ENCODE results near the gene MGME1.
"Not testable (repeated sequence)": the region's sequence is repeated elsewhere in the genome, so short reads cannot be mapped to it uniquely, and the experiment has no call there.

The MGME1 gene

GRCh38 chr20:18006684-18007083 lies 37.9 kb downstream of the MGME1 start:
- DNase-seq = no peak
- in situ Hi-C loops (cut with HindIII; ENCODE audit: low pct_ligation_motif_present, low pct_unique_long_range_greater_than_20kb, low sequenced_read_pairs) = no loop called here

GRCh38 chr20:18007534-18008292 lies 38.9 kb downstream of the MGME1 start:
- in situ Hi-C loops (cut with HindIII; ENCODE audit: low pct_ligation_motif_present, low pct_unique_long_range_greater_than_20kb, low sequenced_read_pairs) = no loop called here
- no peak for DNase-seq

- DNase-seq = no peak
- in situ Hi-C loops (cut with HindIII; ENCODE audit: low pct_ligation_motif_present, low pct_unique_long_range_greater_than_20kb, low sequenced_read_pairs) = no loop called here
These were observed 40.3 kb downstream of the MGME1 start for GRCh38 chr20:18009116-18009515.

GRCh38 chr20:18011482-18011881 lies 42.7 kb downstream of the MGME1 start:
- in situ Hi-C loops (cut with HindIII; ENCODE audit: low pct_ligation_motif_present, low pct_unique_long_range_greater_than_20kb, low sequenced_read_pairs) = no loop called here
- no peak for DNase-seq

GRCh38 chr20:18011951-18012645 lies 43.3 kb downstream of the MGME1 start:
- in situ Hi-C loops (cut with HindIII; ENCODE audit: low pct_ligation_motif_present, low pct_unique_long_range_greater_than_20kb, low sequenced_read_pairs) = no loop called here
- DNase-seq = no peak

- in situ Hi-C loops (cut with HindIII; ENCODE audit: low pct_ligation_motif_present, low pct_unique_long_range_greater_than_20kb, low sequenced_read_pairs) = no loop called here
- DNase-seq = no peak
These were observed 44.1 kb downstream of the MGME1 start for GRCh38 chr20:18012901-18013300.

GRCh38 chr20:18014411-18014810 lies 45.6 kb downstream of the MGME1 start:
- in situ Hi-C loops (cut with HindIII; ENCODE audit: low pct_ligation_motif_present, low pct_unique_long_range_greater_than_20kb, low sequenced_read_pairs) = no loop called here
- DNase-seq = no peak

- in situ Hi-C loops (cut with HindIII; ENCODE audit: low pct_ligation_motif_present, low pct_unique_long_range_greater_than_20kb, low sequenced_read_pairs) = no loop called here
- no peak for DNase-seq
These were observed 48.0 kb downstream of the MGME1 start for GRCh38 chr20:18016772-18017171.

GRCh38 chr20:18018100-18018499 lies 49.3 kb downstream of the MGME1 start:
- in situ Hi-C loops (cut with HindIII; ENCODE audit: low pct_ligation_motif_present, low pct_unique_long_range_greater_than_20kb, low sequenced_read_pairs) = no loop called here
- DNase-seq = no peak

GRCh38 chr20:18019068-18019467 lies 50.2 kb downstream of the MGME1 start:
- DNase-seq = peak; percentile 15
- in situ Hi-C loops (cut with HindIII; ENCODE audit: low pct_ligation_motif_present, low pct_unique_long_range_greater_than_20kb, low sequenced_read_pairs) = no loop called here

GRCh38 chr20:18020931-18021330 lies 52.1 kb downstream of the MGME1 start:
- in situ Hi-C loops (cut with HindIII; ENCODE audit: low pct_ligation_motif_present, low pct_unique_long_range_greater_than_20kb, low sequenced_read_pairs) = no loop called here
- DNase-seq = no peak

- no peak for DNase-seq
- in situ Hi-C loops (cut with HindIII; ENCODE audit: low pct_ligation_motif_present, low pct_unique_long_range_greater_than_20kb, low sequenced_read_pairs) = no loop called here
These were observed 55.8 kb downstream of the MGME1 start for GRCh38 chr20:18024606-18025127.

- DNase-seq; in situ Hi-C loops (cut with HindIII; ENCODE audit: low pct_ligation_motif_present, low pct_unique_long_range_greater_than_20kb, low sequenced_read_pairs): not testable (repeated sequence)
These were observed 58.2 kb downstream of the MGME1 start for GRCh38 chr20:18027011-18027410.

GRCh38 chr20:18030020-18030419 lies 61.2 kb downstream of the MGME1 start:
- DNase-seq = no peak
- in situ Hi-C loops (cut with HindIII; ENCODE audit: low pct_ligation_motif_present, low pct_unique_long_range_greater_than_20kb, low sequenced_read_pairs) = no loop called here

GRCh38 chr20:18031050-18031449 lies 62.2 kb downstream of the MGME1 start:
- in situ Hi-C loops (cut with HindIII; ENCODE audit: low pct_ligation_motif_present, low pct_unique_long_range_greater_than_20kb, low sequenced_read_pairs) = no loop called here
- no peak for DNase-seq

GRCh38 chr20:18031888-18032509 lies 63.2 kb downstream of the MGME1 start:
- DNase-seq = no peak
- in situ Hi-C loops (cut with HindIII; ENCODE audit: low pct_ligation_motif_present, low pct_unique_long_range_greater_than_20kb, low sequenced_read_pairs) = no loop called here

- no peak for DNase-seq
- in situ Hi-C loops (cut with HindIII; ENCODE audit: low pct_ligation_motif_present, low pct_unique_long_range_greater_than_20kb, low sequenced_read_pairs) = no loop called here
These were observed 64.4 kb downstream of the MGME1 start for GRCh38 chr20:18032977-18033892.

- in situ Hi-C loops (cut with HindIII; ENCODE audit: low pct_ligation_motif_present, low pct_unique_long_range_greater_than_20kb, low sequenced_read_pairs) = no loop called here
- no peak for DNase-seq
These were observed 65.2 kb downstream of the MGME1 start for GRCh38 chr20:18034039-18034438.

All from ACHN (cell line).